Peyer's patch (tissue), 4 donors: ENCODE results near the gene SEC61A2.

Source experiments
- CTCF ChIP-seq, 6 experiments: fragments of 450-650 bp in 4 of 6; fragments of 200-600 bp in 2 of 6; sonication (generic) in 1 of 6; IDR thresholded peaks; one replicate each; pipeline ENCODE4 v1.5.1; 2017 to 2019; ENCODE audit warnings: antibody characterized with exemption in 6 of 6, mild to moderate bottlenecking in 3 of 6, moderate library complexity in 1 of 6
- POLR2A ChIP-seq, 2 donors: fragments of 450-650 bp; IDR thresholded peaks; one replicate each; pipeline ENCODE4 v1.5.1; 2017; ENCODE audit warnings: antibody characterized with exemption in 2 of 2, mild to moderate bottlenecking in 2 of 2, moderate library complexity in 2 of 2

GRCh38 chr10:12107781-12108180 lies 21.7 kb upstream of the SEC61A2 start:
- TF ChIP-seq CTCF (IDR thresholded peaks at IDR 0.05) (no peak), POLR2A (IDR thresholded peaks at IDR 0.05) (no peak)
